DMS79 treated with DMSO at 0.1 percent for 48 hours (cell line): Measurements from ENCODE around the gene DCC.

Experiments
- DNase-seq: peaks from one replicate; lab custom pipeline; 2025; lab: John Stamatoyannopoulos, UW

Gene DCC

DNA sequence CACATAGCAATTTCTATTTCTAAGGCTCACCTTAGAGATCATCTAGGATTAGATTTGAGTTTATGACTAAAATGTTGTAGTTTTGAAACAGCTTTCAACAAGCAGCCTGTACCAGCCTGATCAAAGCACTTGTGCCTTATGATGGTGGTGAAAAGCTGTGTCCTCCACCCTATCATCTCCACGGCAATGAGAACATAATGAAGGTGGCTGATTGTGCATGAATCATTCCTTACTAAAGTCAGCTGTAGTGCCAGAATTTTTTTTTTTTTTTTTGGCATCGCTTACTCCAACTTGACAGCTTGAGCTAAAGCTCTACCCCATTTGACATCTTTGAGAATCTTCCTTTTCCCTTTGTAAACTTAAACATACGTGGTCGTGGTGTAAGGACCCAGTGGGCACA is 86.0 kb downstream of the DCC start:
- no peak for DNase-seq

DNA sequence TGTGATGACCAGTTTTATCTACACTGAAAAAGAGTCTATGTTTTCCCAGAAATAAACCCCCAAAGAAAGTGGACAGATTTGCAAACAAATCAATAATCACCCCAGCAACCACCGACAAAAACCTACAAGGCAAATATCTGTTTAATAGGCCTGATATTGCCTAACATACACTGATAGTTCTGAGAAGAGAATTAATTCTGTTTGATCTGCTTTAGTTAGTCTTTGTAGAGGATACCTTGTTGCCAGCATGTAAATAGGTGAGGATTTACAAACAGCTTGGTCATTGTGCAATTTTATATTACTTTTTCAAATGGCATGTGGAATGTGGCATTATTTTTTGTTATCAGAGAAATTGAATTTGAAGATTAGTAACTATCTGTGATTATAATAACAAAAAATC is 86.5 kb downstream of the DCC start:
- no peak for DNase-seq

DNA sequence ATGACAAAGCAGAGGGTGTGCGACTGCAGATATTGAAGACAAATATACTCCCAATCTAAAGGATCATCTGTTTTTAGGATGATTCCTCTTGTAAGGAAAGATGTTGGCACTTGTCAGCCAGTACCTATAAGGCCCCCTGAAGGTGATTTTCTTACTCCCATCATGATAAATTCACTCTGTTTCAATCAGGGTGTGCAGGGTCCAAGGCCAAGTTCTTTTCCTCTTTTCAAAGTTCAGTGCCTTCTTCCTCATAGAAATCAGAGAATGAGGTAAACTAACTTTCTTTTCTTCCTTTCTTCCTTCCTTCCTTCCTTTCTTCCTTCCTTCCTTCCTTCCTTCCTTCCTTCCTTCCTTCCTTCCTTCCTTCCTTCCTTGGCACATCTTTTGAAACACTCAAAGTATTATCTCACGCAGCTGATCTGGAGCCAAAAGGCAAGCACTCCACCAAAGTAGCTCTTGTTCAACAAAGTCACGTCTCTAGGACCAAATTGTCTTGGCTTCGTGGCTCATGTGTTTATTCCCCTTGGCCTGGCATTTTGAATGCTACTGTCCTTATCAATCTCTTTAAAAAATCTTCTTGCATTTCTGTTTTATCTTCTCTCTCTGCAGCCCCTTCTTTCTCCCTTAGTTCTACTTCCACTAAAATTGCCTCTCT is 87.7 kb downstream of the DCC start:
- no peak for DNase-seq

DNA sequence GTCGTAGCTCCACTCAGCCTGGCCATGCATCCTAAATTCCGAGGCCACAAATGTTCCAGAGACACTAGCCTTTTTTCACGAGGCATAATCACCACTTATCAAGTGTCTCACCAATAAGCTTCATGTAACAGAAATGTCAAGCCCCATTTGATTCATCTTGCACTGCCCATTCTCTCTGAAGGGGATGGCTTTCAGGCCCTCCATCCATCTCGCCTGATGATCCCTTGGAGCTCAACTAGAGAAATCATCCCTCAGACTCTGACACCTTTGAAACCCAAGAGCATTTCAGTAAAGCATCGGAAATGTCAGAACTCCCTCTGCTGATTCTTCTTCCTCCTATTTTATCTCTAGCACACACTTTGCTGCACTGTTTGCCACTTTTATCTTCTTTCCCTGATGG is 91.7 kb downstream of the DCC start:
- no peak for DNase-seq

DNA sequence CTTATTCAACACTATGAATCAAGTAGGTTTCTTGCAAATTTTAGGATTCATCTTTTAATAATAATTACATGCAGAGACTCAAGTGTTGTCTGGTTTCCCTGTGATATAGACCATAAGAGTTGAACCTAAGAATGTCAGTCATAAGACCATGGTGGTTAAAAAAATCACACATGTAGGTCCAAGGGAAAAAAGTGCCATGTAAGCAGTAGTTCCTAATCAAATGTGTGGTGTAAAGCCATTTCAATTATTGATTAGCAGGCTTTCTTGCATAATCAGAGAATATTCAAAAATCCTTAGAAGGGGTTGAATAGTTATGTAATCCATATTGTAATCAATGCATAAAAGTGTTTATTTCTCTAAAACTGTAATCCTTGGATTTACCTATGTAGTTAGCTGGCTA is 93.8 kb downstream of the DCC start:
- DNase-seq: no peak

DNA sequence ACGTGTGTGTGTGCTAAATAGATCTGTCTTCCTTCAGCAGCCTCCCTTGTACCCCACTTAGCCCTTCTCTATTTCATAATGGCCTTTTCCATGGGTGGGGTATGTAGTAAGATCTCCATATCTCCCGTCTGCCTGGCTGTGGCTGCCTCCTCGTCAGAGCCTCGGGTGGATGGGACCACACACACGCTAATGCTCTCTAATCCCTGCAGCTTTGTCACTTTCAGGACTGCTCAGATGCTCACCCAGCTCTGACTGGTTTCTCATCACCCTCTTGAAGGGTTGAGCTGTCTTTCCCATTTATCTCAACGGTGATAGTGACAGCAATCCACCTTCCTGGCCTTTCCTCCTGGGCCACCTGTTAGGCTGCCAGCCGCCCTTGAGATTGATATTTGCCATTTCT is 95.3 kb downstream of the DCC start:
- no peak for DNase-seq

DNA sequence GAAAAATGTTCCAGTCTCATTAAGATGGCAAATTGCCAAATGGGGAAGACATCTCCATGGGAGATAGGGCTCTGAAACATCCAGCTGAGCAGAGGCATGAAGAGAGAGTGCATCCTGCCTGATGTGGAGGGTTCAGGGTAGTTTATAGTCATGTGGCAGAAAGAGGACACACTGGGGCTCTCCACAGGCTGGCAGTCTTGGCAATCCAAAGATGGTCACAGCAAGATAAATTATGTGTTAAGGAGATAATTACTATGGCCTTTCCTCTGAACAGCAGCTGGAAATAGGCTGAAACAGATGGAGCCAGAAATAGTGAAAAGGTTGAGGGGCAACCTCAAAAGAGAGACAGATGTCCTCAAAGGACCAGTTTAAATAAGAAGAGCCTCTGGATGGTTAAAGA is 97.2 kb downstream of the DCC start:
- DNase-seq: no peak

DNA sequence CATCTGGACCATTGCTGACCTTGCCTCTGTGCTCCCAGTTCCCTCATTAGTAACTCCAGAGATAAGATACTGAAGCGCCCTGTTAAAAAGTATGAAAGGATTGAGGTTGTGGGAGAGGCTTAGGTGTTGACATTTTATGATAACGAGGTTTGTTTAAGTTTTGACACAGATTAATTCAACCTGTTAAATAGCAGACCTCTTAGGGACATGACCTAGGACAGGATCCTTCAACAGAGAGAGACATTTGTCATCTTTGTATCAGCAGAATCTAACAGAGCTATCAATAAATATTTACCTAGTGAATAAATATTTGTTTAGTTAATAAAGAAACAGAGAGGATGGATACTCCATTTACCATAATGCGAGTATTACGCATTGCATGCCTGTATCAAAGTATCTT is 99.5 kb downstream of the DCC start:
- DNase-seq: no peak

DNA sequence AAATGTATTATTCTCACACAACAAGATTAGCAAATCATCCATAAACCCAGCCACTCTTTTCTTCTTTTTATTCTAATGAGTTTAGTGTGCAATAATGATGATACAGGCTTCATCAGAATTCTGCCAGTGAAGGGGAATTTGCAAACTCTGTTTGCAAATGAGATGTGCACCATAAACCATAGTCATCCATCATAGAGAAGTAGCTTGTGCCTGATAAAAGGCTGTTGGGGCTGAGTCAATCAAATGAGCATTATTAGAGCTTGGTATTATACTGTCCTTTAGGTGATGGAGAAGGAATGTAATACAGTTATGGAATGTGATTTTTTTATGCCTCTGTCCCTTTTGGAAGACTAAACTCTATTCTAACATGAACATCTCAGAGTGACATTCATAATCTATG is 101.8 kb downstream of the DCC start:
- no peak for DNase-seq

DNA sequence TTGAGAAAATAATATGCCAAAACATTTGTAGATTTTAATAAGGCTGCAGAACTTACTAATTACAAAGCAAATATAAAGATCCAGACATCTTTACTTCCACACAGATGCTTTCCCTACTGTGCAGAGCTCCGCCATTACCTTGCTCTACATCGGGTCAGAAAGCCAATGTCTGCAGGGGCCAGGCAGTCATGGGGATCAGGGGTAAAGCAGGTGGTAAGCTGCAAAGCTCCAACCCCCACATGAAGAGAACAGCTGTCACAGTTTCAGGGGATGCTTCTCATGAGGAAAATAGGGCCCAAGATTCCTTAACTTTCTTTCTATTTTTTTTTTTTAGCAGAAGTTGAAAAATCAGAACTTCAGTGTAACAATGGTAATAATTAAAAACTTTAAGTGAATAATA is 102.7 kb downstream of the DCC start:
- DNase-seq: no peak

DNA sequence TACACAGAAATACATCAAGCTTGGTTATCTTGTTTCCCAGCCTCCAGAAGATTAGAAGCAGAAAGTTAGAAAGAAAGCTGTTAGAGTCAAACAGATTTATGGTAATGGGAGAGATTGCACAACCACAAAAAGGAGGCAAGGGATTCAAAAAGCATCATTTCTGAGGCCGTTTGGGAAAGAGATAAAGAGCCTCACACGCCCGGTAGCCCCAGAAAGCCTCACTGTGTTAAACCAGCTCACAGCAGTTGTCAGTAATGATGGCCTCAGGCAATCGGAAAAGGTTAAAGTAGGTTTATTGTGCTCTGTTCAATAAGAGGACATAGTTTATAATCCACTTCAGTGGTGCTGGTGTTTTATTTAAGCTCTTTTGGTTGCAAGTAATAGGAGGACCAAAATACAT is 111.3 kb downstream of the DCC start:
- DNase-seq: no peak

DNA sequence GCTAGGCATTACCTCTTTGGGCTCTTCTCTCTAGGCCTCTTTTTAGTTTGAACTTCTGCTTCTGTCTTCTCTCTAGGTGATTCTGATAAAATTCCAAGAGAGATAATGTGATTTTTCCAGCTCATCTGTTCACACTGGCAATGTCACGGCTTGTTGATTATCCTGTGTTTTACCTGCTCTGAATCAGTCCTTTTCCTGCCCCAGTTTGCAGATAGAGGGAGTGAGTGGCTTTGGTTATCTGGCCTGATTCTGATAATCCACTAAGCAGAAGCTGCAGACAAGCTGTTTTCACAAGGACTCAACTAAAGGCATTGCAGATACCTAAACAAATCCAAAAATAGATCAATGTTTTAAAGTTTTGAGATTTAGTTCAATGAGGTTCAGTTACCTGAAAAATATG is 111.9 kb downstream of the DCC start:
- DNase-seq: no peak

DNA sequence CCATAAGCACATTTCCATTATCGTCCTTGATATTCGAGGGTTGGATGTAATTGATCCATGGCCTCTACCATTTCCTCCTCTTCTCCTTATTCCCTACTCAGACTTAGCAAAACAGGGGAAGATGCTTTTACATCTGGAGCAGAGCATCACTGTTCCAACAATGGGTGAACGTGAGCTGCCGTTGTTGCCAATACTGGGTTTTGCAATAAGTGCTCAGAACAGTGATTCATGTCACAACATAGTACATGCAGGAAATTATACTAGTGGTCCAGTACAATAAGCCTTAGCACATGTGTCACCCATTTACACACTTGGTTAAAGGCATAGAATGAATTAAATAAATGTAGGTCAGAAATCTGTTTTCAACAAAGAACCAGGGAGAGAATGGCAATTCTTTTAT is 112.4 kb downstream of the DCC start:
- no peak for DNase-seq

DNA sequence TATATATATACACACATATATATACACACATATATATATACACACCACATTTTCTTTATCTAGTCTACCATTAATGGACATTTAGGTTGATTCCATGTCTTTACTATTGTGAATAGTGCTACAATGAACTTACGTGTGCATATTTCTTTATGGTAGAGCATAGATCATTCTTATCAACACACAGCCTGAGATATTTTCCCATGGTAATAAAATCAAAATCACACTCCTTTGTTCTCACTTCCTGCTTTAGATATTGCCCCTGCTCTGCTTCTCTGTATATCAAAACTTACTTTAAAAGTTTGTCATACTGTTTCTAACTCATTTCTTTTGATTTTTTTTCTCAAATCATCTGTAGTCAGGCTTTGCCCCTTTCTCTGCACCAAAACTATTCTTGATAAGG is 119.9 kb downstream of the DCC start:
- no peak for DNase-seq

DNA sequence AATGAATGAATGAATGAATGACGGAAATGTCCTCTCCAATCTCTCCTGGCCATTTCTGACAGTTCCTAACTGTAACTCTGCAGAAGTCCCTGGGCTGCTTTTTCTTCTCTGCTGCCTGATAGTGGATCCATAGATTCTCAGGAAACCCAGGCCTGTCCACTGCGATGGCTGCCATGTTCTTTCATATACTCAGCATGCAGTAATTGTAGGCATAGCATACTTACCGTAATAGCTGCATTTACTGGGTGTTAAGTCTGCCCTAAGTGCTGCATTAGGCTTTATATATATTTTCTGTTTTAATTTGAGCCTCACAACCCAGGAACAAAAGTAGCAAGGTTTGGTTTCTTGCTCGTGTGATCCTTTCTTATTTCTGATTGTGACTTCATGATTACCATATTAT is 122.9 kb downstream of the DCC start:
- DNase-seq: no peak

DNA sequence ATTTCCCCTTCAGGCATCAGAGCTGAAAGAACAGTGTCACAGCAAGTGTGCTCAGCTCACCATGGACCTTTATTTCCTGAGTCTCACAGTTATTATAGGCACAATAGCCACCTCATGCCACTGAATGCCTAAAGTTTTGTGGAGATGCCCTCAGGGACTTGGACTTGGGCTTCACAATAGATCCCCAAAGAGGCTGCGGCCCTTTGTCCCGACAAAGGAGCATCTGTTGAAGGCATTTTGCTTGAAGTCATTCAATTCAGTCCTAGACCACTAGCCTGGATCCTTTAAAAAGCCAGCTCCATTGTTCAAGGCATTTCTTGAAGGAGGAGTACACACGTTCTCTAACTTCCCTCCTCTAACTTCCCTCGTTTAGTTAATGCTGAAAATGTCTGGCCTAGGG is 125.4 kb downstream of the DCC start:
- no peak for DNase-seq

DNA sequence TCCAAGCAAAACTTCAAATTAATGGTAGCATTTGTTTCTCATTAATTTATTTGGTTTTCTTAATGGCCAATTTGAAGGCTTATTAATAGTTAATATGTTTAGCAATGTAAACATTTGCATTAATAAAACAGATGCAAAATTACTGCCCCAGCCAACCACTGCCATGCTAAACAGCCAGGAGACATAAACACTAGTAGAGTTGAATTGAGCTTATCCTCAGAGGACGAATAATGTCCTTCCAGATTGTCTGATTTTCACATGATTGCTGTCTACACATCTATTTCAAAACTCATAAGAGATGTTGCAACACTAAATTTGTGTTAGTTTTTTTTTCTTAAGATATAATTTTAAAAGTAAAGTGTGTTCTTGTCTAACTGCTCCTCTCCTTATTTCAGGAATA is 128.5 kb downstream of the DCC start:
- DNase-seq: no peak

DNA sequence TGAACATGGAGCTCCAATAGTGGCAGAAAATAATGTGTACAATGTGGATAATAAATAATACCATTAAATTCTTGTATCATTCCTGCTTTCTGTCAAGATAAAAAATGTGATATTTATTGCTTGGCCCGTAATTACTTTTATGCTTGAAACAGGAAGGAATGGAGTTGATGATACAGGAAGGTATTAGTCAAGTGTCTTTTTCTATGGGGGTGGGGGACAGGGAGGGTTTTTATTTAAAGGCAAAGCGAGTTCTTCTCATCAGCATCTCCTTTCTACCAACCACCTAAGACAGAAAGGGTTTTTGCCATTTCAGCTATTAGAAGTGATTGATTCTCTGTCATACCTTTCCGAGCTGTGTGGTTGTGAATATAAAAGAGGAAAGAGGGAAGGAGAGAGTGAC is 135.3 kb downstream of the DCC start:
- no peak for DNase-seq

DNA sequence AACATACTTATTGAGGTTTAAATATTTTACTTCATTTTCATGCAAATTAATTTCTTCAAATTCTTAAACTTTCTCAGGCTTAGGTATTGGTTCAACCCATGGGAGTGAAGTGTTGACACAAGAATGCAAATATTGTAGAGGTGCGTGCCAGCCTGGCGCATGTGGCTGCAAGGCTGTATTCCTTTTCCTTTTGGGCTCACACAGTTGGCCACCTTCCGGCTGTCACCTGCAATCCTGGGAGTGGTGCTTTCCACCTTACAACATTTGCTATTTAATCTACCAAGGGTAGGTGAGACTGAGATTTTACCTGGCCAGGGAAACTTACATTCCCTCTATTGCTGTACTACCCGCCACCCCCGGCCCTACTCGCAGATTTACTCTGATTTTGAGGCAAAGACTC is 141.1 kb downstream of the DCC start:
- DNase-seq: no peak

DNA sequence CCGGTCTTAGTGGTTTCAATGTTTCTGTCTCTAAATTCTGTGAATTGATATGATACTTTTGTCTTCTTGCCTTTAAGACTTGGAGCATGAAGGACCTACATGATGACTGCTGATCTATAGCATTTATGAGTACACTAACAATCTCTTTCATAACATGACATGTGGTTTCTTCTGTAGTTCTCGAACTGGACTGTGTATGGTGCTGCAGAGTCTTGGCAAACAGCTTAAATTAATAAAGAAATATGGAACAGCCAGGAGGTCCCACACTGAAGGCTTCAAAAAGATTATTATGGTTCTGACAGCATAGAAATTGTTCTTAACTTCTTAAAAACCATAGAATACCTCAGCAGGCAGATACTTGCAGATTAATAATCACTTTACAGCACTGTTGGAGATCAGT is 145.0 kb downstream of the DCC start:
- DNase-seq: no peak

DNA sequence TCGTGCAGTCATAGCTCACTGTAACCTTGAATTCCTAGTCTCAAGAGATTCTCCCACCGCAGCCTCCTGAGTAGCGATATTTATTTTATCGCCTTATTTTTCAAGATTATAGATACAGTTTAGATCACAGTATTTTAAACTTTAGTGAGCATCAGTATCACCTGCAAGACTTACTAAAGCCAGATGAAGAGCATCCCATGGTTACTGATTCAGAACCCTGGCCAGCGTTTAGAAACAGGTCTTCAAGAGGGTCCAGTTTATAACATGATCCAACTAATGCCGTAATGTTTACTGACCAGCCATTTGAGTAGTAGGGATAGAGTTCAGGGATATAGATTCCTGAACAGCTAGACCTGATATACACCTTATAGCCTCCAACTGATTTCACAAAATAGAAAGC is 146.1 kb downstream of the DCC start:
- no peak for DNase-seq

DNA sequence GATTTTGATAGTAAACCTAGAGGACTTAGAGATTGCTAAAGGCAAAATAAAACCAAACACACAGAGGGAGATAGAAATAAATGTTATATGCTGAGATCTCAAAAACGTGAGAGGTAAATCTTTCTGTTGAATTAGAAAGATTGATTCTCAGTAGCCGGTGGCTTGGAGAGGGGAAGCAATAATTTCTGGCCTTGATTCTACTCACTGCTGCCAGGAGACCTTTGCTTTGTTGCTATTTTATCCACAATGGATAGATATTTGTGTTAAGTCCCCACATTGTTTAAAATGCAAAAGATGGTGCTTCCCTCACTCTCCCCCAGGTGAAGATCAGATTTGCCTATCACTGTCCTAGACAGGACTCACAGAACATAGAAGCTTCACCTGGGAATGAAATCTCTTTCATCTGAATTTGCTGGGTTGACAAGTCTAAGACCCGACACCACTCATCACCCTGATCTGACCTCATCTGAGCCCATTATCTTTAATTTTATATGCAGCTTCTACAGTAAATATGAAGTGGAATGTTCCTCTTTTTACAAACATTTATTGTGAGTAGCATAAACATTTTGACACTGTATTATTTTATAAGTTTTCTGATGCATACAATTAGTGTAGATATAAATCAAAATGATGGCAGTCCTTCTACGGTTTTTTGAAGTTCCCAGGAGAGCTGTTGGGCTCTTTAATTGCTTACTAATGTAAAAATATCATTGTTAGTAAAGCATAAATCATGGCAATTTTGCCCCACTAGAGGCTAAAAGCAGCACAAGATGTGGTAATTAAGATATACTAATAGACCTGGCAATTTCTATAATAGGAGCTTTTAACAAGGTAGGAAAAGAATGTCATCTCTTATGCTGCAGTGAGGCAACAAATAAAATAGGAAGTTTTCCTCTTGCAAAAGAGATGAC is 149.7 kb downstream of the DCC start:
- DNase-seq: no peak

DNA sequence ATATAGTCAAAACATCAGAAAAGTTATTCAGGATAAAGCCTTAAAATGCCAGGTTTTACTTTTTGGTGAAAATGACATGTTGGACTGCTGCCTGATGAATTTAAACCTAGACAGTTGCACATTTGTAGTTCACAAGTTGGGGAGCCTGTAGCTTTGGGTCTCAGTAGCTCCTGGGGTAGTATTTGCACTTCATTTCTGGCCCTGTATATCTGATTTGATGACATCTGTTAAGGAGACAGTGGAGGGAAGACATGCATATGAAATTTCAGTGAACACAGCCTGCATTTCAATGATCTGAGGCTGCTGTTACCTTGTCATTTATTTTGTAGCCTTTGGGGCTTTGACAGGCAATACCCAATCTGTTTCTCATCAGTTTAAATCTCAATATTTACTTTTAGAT is 156.4 kb downstream of the DCC start:
- no peak for DNase-seq

DNA sequence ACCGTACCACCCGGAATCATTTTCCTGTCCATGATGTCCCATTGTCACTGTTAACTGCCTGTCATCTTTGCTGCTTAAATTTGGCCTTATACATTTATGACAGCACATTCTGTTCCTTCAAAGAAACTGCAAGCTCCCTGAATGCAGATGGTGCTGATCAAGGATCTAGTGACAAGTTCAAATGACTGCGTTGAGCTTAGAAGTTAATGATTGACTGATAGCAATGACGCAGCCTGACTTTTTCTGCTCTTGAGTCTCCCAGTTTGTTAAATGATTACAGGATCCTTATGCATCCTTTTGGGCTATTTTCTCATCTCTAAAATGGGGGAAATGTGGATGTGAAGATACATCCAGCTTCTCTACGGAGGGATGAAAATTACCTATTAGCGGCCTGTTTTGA is 159.0 kb downstream of the DCC start:
- no peak for DNase-seq
